OCI-LY7 (cell line): ENCODE data around the gene PWWP2B. TPM values are rescaled to one million over a fixed set of nuclear protein-coding genes. Genes with fewer than 3 reads are reported as not detected.
"Not testable (repeated sequence)": the region's sequence is repeated elsewhere in the genome, so short reads cannot be mapped to it uniquely, and the experiment has no call there.

Experiments used
- BruUV-seq: library from RNA; stranded (reverse); fragments of 400-500 nt; replicated peaks from 2 replicates; lab custom pipeline; 2021; lab: Mats Ljungman, UMichigan
- CTCF ChIA-PET: fragments of 300-600 bp; sonication (Branson Sonifier 250); formaldehyde crosslinking; loops from one replicate; lab custom pipeline; 2022; ENCODE audit warnings: antibody characterized with exemption; ENCODE audit not compliant: unreplicated experiment; lab: Charles Lee
- POLR2A ChIA-PET: fragments of 300-600 bp; sonication (Branson Sonifier 250); formaldehyde crosslinking; loops from one replicate; lab custom pipeline; 2022; ENCODE audit warnings: antibody characterized with exemption; lab: Charles Lee
- DNase-seq: peaks from one replicate; pipeline ENCODE4 v3.0.0-alpha.2; 2015; ENCODE audit warnings: low spot score
- H2AFZ ChIP-seq: fragments of 200-600 bp; sonication (generic), shearing (Covaris generic); 2 replicates; pipeline ENCODE4 v1.6.1; 2014; ENCODE audit warnings: mild to moderate bottlenecking, antibody characterized with exemption, low read length, moderate library complexity
- H3K27ac ChIP-seq: fragments of 200-600 bp; sonication (generic); 2 replicates; pipeline ENCODE4 v1.5.1; 2014; ENCODE audit warnings: mixed run types, low read depth, mild to moderate bottlenecking, moderate library complexity, low read length, inconsistent platforms; ENCODE audit not compliant: poor library complexity, severe bottlenecking
- H3K36me3 ChIP-seq: fragments of 200-600 bp; sonication (generic); 2 replicates; pipeline ENCODE4 v1.6.1; 2014; ENCODE audit warnings: mild to moderate bottlenecking, antibody characterized with exemption, low read length, moderate library complexity, mixed read lengths; ENCODE audit not compliant: insufficient read depth
- H3K4me1 ChIP-seq: fragments of 200-600 bp; sonication (generic); 2 replicates; pipeline ENCODE4 v1.5.1; 2014; ENCODE audit warnings: mild to moderate bottlenecking, low read length; ENCODE audit not compliant: insufficient read depth, poor library complexity, severe bottlenecking
- H3K4me2 ChIP-seq: fragments of 200-600 bp; sonication (generic); 2 replicates; pipeline ENCODE4 v1.6.1; 2014; ENCODE audit warnings: mild to moderate bottlenecking, low read length
- H3K4me3 ChIP-seq: fragments of 200-600 bp; sonication (generic); 2 replicates; pipeline ENCODE4 v1.5.1; 2014; ENCODE audit warnings: mild to moderate bottlenecking, low read depth, low read length; ENCODE audit not compliant: poor library complexity, severe bottlenecking
- H3K79me2 ChIP-seq: fragments of 200-600 bp; sonication (generic); 2 replicates; pipeline ENCODE4 v1.6.1; 2016; ENCODE audit warnings: low read depth, mild to moderate bottlenecking, low read length, moderate library complexity, mixed read lengths; ENCODE audit not compliant: insufficient read depth
- H3K9me2 ChIP-seq: fragments of 200-600 bp; sonication (generic); 2 replicates; pipeline ENCODE4 v1.6.1; 2016; ENCODE audit warnings: mild to moderate bottlenecking, low read length, mixed read lengths; ENCODE audit not compliant: insufficient read depth
- H3K9me3 ChIP-seq: fragments of 200-600 bp; sonication (generic); 2 replicates; pipeline ENCODE4 v1.6.1; 2014; ENCODE audit warnings: mild to moderate bottlenecking, mixed run types, low read length, mixed read lengths
- H4K20me1 ChIP-seq: fragments of 200-600 bp; sonication (generic); 2 replicates; pipeline ENCODE4 v1.6.1; 2014; ENCODE audit warnings: mild to moderate bottlenecking, antibody characterized with exemption, low read length, moderate library complexity, mixed read lengths; ENCODE audit not compliant: insufficient read depth
- EZH2phosphoT487 ChIP-seq: fragments of 200-600 bp; sonication (generic); IDR thresholded peaks from 2 replicates; pipeline ENCODE4 v1.6.1; 2018; ENCODE audit warnings: low read depth, borderline replicate concordance, mild to moderate bottlenecking, mixed run types, antibody characterized with exemption, low read length, moderate library complexity, mixed read lengths
- intact Hi-C: fragments of 100-400 bp; cut with micrococcal nuclease; formaldehyde crosslinking; loops from one replicate; pipeline ENCODE4 v1.10.0; 2022; ENCODE audit not compliant: unreplicated experiment
- total RNA-seq, 2 experiments: library from RNA; depleted of rRNA in 1 of 2; stranded (reverse); fragments of >200 nt in 1 of 2; shearing (Covaris generic) in 1 of 2; gene quantifications; 2 replicates each; pipeline ENCODE4 v1.2.3, GENCODE V29; 2014 to 2022
- TF ChIP-seq, protein P1 (sequence below): fragments of 200-600 bp; sonication (generic); conservative IDR thresholded peaks from 2 replicates; pipeline ENCODE4 v1.5.1; 2014; ENCODE audit warnings: mild to moderate bottlenecking, antibody characterized with exemption, low read length, moderate library complexity, mixed read lengths

Gene PWWP2B
- total RNA-seq, 2 experiments from 2014 or later, result 5.9 to 10.6 TPM

DNA sequence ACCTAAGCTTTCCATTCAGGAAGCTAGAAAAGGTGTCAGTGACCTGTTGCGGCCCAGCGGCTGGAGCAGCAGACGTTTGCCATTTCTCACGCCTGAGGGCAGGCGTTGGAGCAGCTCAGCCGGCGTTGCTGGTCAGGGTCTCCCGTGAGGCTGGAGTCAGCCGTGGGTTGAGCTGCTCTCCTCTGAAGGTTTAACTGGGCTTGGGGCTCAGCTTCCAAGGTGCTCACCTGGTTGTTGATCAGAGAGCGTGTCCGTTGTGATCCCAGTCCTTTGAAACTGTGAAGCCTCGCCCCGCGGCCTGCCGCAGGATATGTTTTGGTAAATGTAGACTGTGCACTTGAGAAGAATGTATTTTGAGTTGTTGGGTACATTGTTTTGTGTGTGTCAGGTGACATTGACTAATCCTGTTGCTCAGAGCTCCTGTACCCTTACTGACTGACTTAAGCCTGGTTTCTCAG lies 20.6 kb upstream of the PWWP2B start:
- no TSS peak for BruUV-seq
- no peak for TF ChIP-seq EZH2phosphoT487
- TF ChIP-seq, protein P1, sequence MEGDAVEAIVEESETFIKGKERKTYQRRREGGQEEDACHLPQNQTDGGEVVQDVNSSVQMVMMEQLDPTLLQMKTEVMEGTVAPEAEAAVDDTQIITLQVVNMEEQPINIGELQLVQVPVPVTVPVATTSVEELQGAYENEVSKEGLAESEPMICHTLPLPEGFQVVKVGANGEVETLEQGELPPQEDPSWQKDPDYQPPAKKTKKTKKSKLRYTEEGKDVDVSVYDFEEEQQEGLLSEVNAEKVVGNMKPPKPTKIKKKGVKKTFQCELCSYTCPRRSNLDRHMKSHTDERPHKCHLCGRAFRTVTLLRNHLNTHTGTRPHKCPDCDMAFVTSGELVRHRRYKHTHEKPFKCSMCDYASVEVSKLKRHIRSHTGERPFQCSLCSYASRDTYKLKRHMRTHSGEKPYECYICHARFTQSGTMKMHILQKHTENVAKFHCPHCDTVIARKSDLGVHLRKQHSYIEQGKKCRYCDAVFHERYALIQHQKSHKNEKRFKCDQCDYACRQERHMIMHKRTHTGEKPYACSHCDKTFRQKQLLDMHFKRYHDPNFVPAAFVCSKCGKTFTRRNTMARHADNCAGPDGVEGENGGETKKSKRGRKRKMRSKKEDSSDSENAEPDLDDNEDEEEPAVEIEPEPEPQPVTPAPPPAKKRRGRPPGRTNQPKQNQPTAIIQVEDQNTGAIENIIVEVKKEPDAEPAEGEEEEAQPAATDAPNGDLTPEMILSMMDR, result no peak
- Histone ChIP-seq H4K20me1 (no peaks in the 10 kb centered on the region), H3K9me2 (no peaks in the 10 kb centered on the region), H3K79me2 (no peaks in the 10 kb centered on the region), H3K4me2 (no peak overlapping the region), H3K4me3 (no peak overlapping the region), H3K9me3 (no peaks in the 10 kb centered on the region), H2AFZ (no peak overlapping the region), H3K36me3 (no peaks in the 10 kb centered on the region), H3K27ac (no peak overlapping the region), H3K4me1 (no peaks in the 10 kb centered on the region)
- intact Hi-C loops, result no loop called here
- DNase-seq, result no peak
- ChIA-PET POLR2A (interaction anchor here (1.7 kb wide), 1 partner anchor 9 kb away, joined by 3 read pairs; no protein-coding TSS in a partner anchor), CTCF (no interaction called here)

DNA sequence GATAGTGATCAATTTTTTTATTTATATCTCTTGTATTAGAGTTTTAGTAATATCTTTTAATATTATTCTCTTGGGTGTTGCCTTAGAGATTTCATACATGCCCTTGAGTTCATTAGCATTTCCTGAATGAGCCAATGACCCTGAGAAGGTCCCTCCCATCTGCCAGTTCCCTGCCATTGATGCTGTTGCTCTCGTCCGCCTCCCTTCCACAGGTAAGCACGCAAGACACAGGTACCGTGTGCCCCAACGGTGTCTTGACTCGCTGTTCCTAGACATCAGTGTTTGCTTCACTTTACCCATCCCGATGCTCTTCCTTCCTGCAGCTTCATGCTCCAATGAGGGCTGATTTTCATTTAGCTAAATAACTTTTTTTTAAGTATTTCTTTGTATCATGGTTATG lies 19.7 kb upstream of the PWWP2B start:
- TF ChIP-seq, protein P1, result no peak
- TF ChIP-seq EZH2phosphoT487, result no peak
- ChIA-PET CTCF (no interaction called here), POLR2A (no interaction called here)
- BruUV-seq, result no TSS peak
- H3K4me2 ChIP-seq, result no peak overlapping the region
- H4K20me1 ChIP-seq, result no peaks in the 10 kb centered on the region
- DNase-seq, result no peak
- H3K4me1 ChIP-seq, result no peaks in the 10 kb centered on the region
- H3K9me2 ChIP-seq, result no peaks in the 10 kb centered on the region
- no peak overlapping the region for H3K27ac ChIP-seq
- no peak overlapping the region for H3K4me3 ChIP-seq
- H3K79me2 ChIP-seq, result no peaks in the 10 kb centered on the region
- intact Hi-C loops, result no loop called here
- no peaks in the 10 kb centered on the region for H3K36me3 ChIP-seq
- H2AFZ ChIP-seq, result no peak overlapping the region
- no peaks in the 10 kb centered on the region for H3K9me3 ChIP-seq

DNA sequence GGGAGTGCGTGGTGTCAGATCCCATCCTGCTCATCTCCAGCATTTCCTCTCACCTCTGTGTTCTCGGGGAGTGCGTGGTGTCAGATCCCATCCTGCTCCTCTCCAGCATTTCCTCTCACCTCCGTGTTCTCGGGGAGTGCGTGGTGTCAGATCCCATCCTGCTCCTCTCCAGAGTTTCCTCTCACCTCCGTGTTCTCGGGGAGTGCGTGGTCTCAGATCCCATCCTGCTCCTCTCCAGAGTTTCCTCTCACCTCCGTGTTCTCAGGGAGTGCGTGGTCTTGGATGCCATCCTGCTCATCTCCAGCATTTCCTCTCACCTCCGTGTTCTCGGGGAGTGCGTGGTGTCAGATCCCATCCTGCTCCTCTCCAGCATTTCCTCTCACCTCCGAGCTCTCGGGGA lies 18.0 kb upstream of the PWWP2B start:
- H3K4me2 ChIP-seq, CTCF ChIA-PET, POLR2A ChIA-PET, H3K4me3 ChIP-seq, H4K20me1 ChIP-seq, H3K27ac ChIP-seq, H3K4me1 ChIP-seq, DNase-seq, H3K9me2 ChIP-seq, H3K79me2 ChIP-seq, BruUV-seq, H3K9me3 ChIP-seq, H2AFZ ChIP-seq, intact Hi-C loops, H3K36me3 ChIP-seq: not testable (repeated sequence)

DNA sequence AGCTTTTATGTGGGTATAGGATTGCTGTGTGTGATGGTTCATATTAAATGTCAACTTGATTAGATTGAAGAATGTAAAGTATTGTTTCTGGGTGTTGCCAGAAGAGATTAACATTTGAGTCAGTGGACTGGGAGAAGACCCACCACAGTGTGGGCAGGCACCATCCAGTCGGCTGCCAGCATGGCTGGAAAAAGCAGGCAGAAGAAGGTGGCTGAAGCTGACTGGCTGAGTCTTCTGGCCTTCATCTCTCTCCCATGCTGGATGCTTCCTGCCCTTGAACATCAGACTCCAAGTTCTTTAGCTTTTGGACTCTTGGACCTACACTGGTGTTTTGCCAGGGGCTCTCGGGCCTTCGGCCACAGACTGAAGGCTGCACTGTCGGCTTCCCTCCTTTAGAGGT lies 16.0 kb upstream of the PWWP2B start:
- H3K9me2 ChIP-seq, CTCF ChIA-PET, H2AFZ ChIP-seq, DNase-seq, H3K4me3 ChIP-seq, H3K36me3 ChIP-seq, H3K4me1 ChIP-seq, H3K27ac ChIP-seq, H3K4me2 ChIP-seq, BruUV-seq, H4K20me1 ChIP-seq, H3K79me2 ChIP-seq, H3K9me3 ChIP-seq: not testable (repeated sequence)
- POLR2A ChIA-PET, result interaction anchor here (0.7 kb wide), 1 partner anchor 402 kb away, joined by 4 read pairs; no protein-coding TSS in a partner anchor
- intact Hi-C loops, result loop anchor here (10.0 kb wide), 1 partner anchor 154 kb away; the partner anchor contains the start of gene INPP5A
